Tibial nerve (tissue), 4 donors: ENCODE data around the gene SPRR2D. TPM values are rescaled to one million over a fixed set of nuclear protein-coding genes. Genes with fewer than 3 reads are reported as not detected.

Experiments used
- DNase-seq, 2 donors: peaks; one replicate each; pipeline ENCODE4 v3.0.0-alpha.2; 2019; ENCODE audit warnings: low spot score in 2 of 2
- H3K27ac ChIP-seq, 4 donors: fragments of 200-600 bp; sonication (generic) in 3 of 4; one replicate each; pipeline ENCODE4 v1.5.1; 2017 to 2019; ENCODE audit warnings: mild to moderate bottlenecking in 1 of 4
- H3K27me3 ChIP-seq, 2 donors: fragments of 200-600 bp; sonication (generic) in 1 of 2; one replicate each; pipeline versions ENCODE4 v1.5.1 to v1.6.0; 2017 to 2019
- H3K36me3 ChIP-seq, 3 donors: fragments of 200-600 bp; sonication (generic); one replicate each; pipeline ENCODE4 v1.5.1; 2018 to 2019
- H3K4me1 ChIP-seq, 4 donors: fragments of 200-600 bp; sonication (generic) in 3 of 4; one replicate each; pipeline ENCODE4 v1.5.1; 2017 to 2019
- H3K4me3 ChIP-seq, 4 donors: fragments of 200-600 bp; sonication (generic) in 3 of 4; one replicate each; pipeline ENCODE4 v1.5.1; 2017 to 2019; ENCODE audit warnings: mild to moderate bottlenecking in 1 of 4, moderate library complexity in 1 of 4
- H3K9me3 ChIP-seq, 4 donors: fragments of 200-600 bp; sonication (generic) in 3 of 4; one replicate each; pipeline ENCODE4 v1.5.1; 2017 to 2019
- CTCF ChIP-seq, 5 experiments: fragments of 200-600 bp in 3 of 5; fragments of 450-650 bp in 2 of 5; sonication (generic) in 3 of 5; IDR thresholded peaks; one replicate each; pipeline ENCODE4 v1.5.1; 2016 to 2019; ENCODE audit warnings: antibody characterized with exemption in 5 of 5, mild to moderate bottlenecking in 3 of 5, moderate library complexity in 2 of 5
- EP300 ChIP-seq, 2 donors: sonication (generic); formaldehyde crosslinking; IDR thresholded peaks; one replicate each; pipeline ENCODE4 v1.6.1; 2017; ENCODE audit warnings: antibody characterized with exemption in 2 of 2, mild to moderate bottlenecking in 1 of 2
- POLR2A ChIP-seq, 2 donors: fragments of 450-650 bp; IDR thresholded peaks; one replicate each; pipeline ENCODE4 v1.6.1; 2017; ENCODE audit warnings: antibody characterized with exemption in 2 of 2, mild to moderate bottlenecking in 2 of 2, moderate library complexity in 2 of 2
- WGBS, 2 donors: methylation state at CpG; one replicate each; pipeline ENCODE4 v1.1.5; 2018; 5-methylcytosine and 5-hydroxymethylcytosine counted together
- total RNA-seq, 4 donors: library from RNA; depleted of rRNA; stranded (reverse); fragments of >200 nt; gene quantifications; one replicate each; pipeline ENCODE4 v1.1.0, GENCODE V29; 2016

The SPRR2D gene
- total RNA-seq, 4 donors from 2014 or later: not detected

GRCh38 chr1:153001382-153001781, 39.5 kb downstream of the SPRR2D start, which contains the start of gene SPRR3:
TSS of gene SPRR3 (plus strand) at chr1:153001749. CDS start at chr1:153003021, 1,272 bp downstream.
- DNase-seq: no peak
- no peaks in the 10 kb centered on the region for H3K36me3 ChIP-seq
- no peaks in the 10 kb centered on the region for H3K9me3 ChIP-seq
- H3K27me3 ChIP-seq: no peaks in the 10 kb centered on the region
- H3K27ac ChIP-seq: no peak within 1 kb of the TSS
- WGBS, 2 donors: 49 to 64% methylated on average over 2 of the region's 2 CpGs
- no peaks in the 10 kb centered on the region for H3K4me1 ChIP-seq
- TF ChIP-seq POLR2A (IDR thresholded peaks at IDR 0.05) (no peak), EP300 (IDR thresholded peaks at IDR 0.05) (no peak), CTCF (IDR thresholded peaks at IDR 0.05) (no peak)
- no peak within 1 kb of the TSS for H3K4me3 ChIP-seq

DNA sequence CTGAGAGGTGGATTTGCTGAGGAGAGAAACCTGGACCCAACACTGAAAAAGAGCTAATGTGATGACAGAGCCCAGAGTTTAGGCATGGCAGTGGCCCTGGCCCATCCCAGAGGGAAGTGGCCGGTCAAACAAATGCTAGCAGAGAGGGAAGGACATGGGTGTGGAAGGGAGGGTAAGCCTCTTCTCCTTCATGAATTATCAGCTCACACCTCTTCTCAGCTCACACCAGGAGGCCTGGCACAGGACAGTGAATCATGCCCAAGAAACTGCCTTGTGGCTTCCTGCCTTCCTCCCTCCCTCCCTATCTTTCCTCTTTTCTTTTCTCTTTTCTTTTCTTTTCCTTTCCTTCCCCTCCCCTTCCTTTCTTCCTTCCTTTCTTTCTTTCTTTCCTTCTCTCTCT, 40.6 kb downstream of the SPRR2D start:
- Histone ChIP-seq H3K9me3 (peaks cover 0 to 7% (median 0%) of the 10 kb centered on the region in 4 donors), H3K4me3 (no peak overlapping the region), H3K36me3 (no peaks in the 10 kb centered on the region), H3K4me1 (no peaks in the 10 kb centered on the region), H3K27me3 (no peaks in the 10 kb centered on the region), H3K27ac (no peak overlapping the region)
- no peak for DNase-seq
- TF ChIP-seq CTCF (IDR thresholded peaks at IDR 0.05): no peak
- no peak for TF ChIP-seq EP300 (IDR thresholded peaks at IDR 0.05)
- no peak for TF ChIP-seq POLR2A (IDR thresholded peaks at IDR 0.05)
- 83 to 94% methylated on average over 1 of the region's 1 CpG for WGBS, 2 donors

GRCh38 chr1:152999818-153000217, 41.1 kb downstream of the SPRR2D start:
- H3K4me3 ChIP-seq: no peak overlapping the region
- WGBS, 2 donors: 66 to 73% methylated on average over 6 of the region's 6 CpGs
- no peak for DNase-seq
- peaks cover 0 to 11% (median 0%) of the 10 kb centered on the region in 4 donors for H3K9me3 ChIP-seq
- TF ChIP-seq CTCF (IDR thresholded peaks at IDR 0.05) (no peak), EP300 (IDR thresholded peaks at IDR 0.05) (no peak), POLR2A (IDR thresholded peaks at IDR 0.05) (no peak)
- no peak overlapping the region for H3K27ac ChIP-seq
- no peaks in the 10 kb centered on the region for H3K4me1 ChIP-seq
- H3K27me3 ChIP-seq: no peaks in the 10 kb centered on the region
- no peaks in the 10 kb centered on the region for H3K36me3 ChIP-seq

DNA sequence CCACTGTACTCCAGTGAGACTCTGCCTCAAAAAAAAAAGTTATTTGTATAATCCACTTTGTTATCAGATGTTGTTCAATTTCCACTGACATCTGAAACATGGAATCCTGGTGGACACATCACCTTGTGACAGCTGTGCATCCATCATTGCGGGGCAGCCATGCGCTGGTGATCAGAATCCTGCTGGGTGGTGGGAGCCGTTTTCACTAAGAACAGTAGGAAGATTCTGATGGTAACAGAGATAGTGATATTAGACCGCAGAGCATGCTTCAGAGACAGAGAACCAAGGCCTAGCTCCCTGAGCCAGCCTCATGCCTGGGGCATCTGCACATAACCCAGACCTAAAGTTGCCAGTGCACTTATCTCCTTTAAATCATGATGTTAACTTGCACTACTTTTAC, 42.4 kb downstream of the SPRR2D start:
- Histone ChIP-seq H3K4me1 (no peaks in the 10 kb centered on the region), H3K27me3 (no peaks in the 10 kb centered on the region), H3K36me3 (no peaks in the 10 kb centered on the region), H3K4me3 (no peak overlapping the region), H3K9me3 (peaks cover 0 to 11% (median 0%) of the 10 kb centered on the region in 4 donors), H3K27ac (no peak overlapping the region)
- WGBS, 2 donors: 80 to 96% methylated on average over 4 of the region's 4 CpGs
- DNase-seq: no peak
- TF ChIP-seq POLR2A (IDR thresholded peaks at IDR 0.05): no peak

- 35 to 38% methylated on average over 7 of the region's 7 CpGs for WGBS, 2 donors
- Histone ChIP-seq H3K27ac (no peak overlapping the region), H3K4me3 (no peak overlapping the region), H3K27me3 (no peaks in the 10 kb centered on the region), H3K36me3 (no peaks in the 10 kb centered on the region), H3K9me3 (peaks cover 0 to 11% (median 0%) of the 10 kb centered on the region in 4 donors), H3K4me1 (no peaks in the 10 kb centered on the region)
- DNase-seq: no peak
- TF ChIP-seq POLR2A (IDR thresholded peaks at IDR 0.05): no peak
- no peak for TF ChIP-seq CTCF (IDR thresholded peaks at IDR 0.05)
- TF ChIP-seq EP300 (IDR thresholded peaks at IDR 0.05): no peak
Measured at GRCh38 chr1:152997901-152998300, 43.0 kb downstream of the SPRR2D start.
